ENCODE data around the gene RIN1.

RIN1 gene

GRCh38 chr11:66317723-66318599, 18.3 kb downstream of the RIN1 start:
- TF ChIP-seq CTCF (IDR thresholded peaks at IDR 0.05), result no peak

GRCh38 chr11:66317322-66317722, 18.9 kb downstream of the RIN1 start:
- no peak for TF ChIP-seq CTCF (IDR thresholded peaks at IDR 0.05)

GRCh38 chr11:66316849-66317251, 19.4 kb downstream of the RIN1 start, which contains the start of gene CD248:
TSS of gene CD248 (minus strand) at chr11:66317044. CDS start at chr11:66317027, 17 bp downstream.
- TF ChIP-seq CTCF (IDR thresholded peaks at IDR 0.05), result no peak

GRCh38 chr11:66315921-66316811, 20.1 kb downstream of the RIN1 start:
- TF ChIP-seq CTCF (IDR thresholded peaks at IDR 0.05), result no peak

GRCh38 chr11:66315498-66315885, 20.7 kb downstream of the RIN1 start:
- no peak for TF ChIP-seq CTCF (IDR thresholded peaks at IDR 0.05)

GRCh38 chr11:66314561-66315497, 21.4 kb downstream of the RIN1 start:
- no peak for TF ChIP-seq CTCF (IDR thresholded peaks at IDR 0.05)

GRCh38 chr11:66314186-66314501, 22.1 kb downstream of the RIN1 start:
- no peak for TF ChIP-seq CTCF (IDR thresholded peaks at IDR 0.05)
